NB4 (cell line): ENCODE results near the gene EFTUD2.

Source experiments
- POLR2A ChIP-seq: IDR thresholded peaks from 2 replicates; pipeline ENCODE4 v1.6.1; 2011; ENCODE audit warnings: mild to moderate bottlenecking; ENCODE audit not compliant: insufficient read length; ENCODE audit errors: extremely low read depth
- TF ChIP-seq, protein P1 (sequence below): IDR thresholded peaks from one replicate; pipeline ENCODE4 v1.5.1; 2012; ENCODE audit warnings: low read depth, low read length
- TF ChIP-seq, protein P2 (sequence below): IDR thresholded peaks from 2 replicates; pipeline ENCODE4 v1.6.1; 2011; ENCODE audit warnings: low read depth, low read length

DNA sequence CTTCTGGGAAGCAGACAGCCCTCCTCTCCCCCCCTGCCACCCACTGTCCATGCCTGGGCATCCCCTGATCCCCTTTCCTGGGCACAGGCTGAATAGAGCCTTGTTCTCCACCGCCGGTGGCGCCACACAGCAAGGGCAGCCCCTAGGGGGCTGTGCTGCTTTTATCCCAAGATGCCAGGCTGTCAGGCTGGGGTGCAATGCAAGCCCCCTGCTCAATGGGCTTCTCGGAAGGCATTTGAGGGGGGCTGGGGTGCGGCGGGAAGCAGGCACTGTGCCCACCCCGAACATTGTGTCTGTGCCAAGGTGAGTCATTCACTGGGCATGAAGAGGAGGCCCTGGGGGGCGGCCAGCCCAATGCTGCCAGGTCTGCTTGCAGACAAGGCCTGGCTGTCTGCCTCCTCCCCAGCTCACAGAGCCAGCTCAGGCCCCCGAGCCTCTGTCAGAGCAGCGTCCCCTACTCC lies 17.6 kb upstream of the EFTUD2 start:
- TF ChIP-seq, protein P1, sequence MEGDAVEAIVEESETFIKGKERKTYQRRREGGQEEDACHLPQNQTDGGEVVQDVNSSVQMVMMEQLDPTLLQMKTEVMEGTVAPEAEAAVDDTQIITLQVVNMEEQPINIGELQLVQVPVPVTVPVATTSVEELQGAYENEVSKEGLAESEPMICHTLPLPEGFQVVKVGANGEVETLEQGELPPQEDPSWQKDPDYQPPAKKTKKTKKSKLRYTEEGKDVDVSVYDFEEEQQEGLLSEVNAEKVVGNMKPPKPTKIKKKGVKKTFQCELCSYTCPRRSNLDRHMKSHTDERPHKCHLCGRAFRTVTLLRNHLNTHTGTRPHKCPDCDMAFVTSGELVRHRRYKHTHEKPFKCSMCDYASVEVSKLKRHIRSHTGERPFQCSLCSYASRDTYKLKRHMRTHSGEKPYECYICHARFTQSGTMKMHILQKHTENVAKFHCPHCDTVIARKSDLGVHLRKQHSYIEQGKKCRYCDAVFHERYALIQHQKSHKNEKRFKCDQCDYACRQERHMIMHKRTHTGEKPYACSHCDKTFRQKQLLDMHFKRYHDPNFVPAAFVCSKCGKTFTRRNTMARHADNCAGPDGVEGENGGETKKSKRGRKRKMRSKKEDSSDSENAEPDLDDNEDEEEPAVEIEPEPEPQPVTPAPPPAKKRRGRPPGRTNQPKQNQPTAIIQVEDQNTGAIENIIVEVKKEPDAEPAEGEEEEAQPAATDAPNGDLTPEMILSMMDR, result no peak
- no peak for TF ChIP-seq POLR2A
- TF ChIP-seq, protein P2, sequence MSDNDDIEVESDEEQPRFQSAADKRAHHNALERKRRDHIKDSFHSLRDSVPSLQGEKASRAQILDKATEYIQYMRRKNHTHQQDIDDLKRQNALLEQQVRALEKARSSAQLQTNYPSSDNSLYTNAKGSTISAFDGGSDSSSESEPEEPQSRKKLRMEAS, result no peak
